ENCODE data around the gene LRRC4C.

LRRC4C gene

DNA sequence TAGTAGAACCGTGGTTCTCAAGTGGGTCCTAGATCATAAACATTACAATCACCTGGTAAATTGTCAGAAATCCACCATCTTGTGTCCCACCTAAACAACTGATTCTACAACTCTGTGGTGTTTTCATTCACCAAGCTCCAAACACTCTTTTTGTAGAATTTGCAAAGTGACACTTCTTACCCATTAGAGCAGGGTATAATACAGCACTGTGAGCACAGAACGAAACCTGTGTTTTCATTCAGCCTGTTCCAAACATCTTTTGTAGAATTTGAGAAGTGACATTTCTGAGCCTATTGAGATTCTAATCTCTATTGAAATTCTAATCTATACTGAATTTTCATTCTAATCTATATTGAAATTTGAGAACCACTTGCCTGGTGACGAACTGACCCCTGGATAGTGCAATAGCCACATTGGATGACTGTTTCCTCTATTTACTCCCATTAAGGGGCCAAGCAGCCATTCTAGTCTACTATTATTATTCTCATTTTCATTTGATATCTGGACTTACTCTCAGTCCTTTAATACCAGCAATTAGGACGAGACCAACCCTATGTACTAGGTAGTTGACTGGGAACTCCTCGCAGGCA, 616.6 kb downstream of the LRRC4C start:
- H3K79me1 ChIP-seq (ENCODE audit: low read depth, low read length): no peaks in the 10 kb centered on the region
- no CpG with 5 or more reads among the region's 5 CpGs for WGBS, 2 donors (ENCODE audit: extremely low coverage in 2 of 2, insufficient read length in 2 of 2, insufficient replicate concordance in 1 of 2)

DNA sequence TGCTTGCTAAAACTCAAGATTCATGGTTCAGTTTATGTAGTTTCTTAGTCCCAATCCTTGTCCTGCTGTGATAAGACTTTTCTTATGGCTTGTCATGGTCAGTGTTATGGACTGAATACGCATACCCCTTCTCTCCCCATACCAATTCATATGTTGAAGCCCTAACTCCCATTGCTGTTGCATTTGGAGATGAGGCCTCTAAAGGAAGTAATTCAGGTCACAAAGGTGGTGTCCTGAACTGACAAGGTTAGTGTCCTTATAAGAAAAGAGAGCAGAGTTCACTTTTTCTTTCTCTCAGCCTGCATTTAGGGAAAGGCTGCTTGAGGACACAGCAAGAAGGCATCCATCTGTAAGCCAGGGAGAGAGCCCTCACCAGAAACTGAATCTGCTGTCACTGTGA, 618.2 kb downstream of the LRRC4C start:
- no CpG with 5 or more reads among the region's 1 CpG for WGBS, 2 donors (ENCODE audit: extremely low coverage in 2 of 2, insufficient read length in 2 of 2, insufficient replicate concordance in 1 of 2)
- H4K8ac ChIP-seq (ENCODE audit: low read depth, low read length): no peak overlapping the region

More for the DNA sequence above, 616.6 kb downstream of the LRRC4C start:
- H2AFZ ChIP-seq (ENCODE audit: low read length): no peak overlapping the region
- no peak overlapping the region for H2AK5ac ChIP-seq (ENCODE audit: low read depth, low read length)
- H3K27ac ChIP-seq (replicated peaks; ENCODE audit: low read length): no peak overlapping the region
- no peak overlapping the region for H3K9ac ChIP-seq (ENCODE audit: low read depth, low read length, poor library complexity)
- H3K4me3 ChIP-seq (ENCODE audit: low read length in 2 of 2): no peak overlapping the region
- no peak overlapping the region for H2BK12ac ChIP-seq (ENCODE audit: low read length)
- no peak overlapping the region for H3K4ac ChIP-seq (ENCODE audit: low read length)
- no peaks in the 10 kb centered on the region for H3K9me3 ChIP-seq (replicated peaks in 1 of 2; ENCODE audit: control insufficient read depth in 2 of 2, insufficient read depth in 1 of 2, low read depth in 1 of 2, low read length in 2 of 2)
- no peak overlapping the region for H3K14ac ChIP-seq (ENCODE audit: low read length)
- no peaks in the 10 kb centered on the region for H3K4me1 ChIP-seq (ENCODE audit: control insufficient read depth in 2 of 2, insufficient read depth in 1 of 2, low read depth in 1 of 2, low read length in 2 of 2)
- no peak overlapping the region for H2BK15ac ChIP-seq (ENCODE audit: low read length)
- H2BK5ac ChIP-seq (ENCODE audit: low read length): no peak overlapping the region
- no peak overlapping the region for H4K8ac ChIP-seq (ENCODE audit: low read depth, low read length)
- no peak overlapping the region for H3K18ac ChIP-seq (ENCODE audit: low read length)
- DNase-seq (ENCODE audit: low spot score): no peak
- no peaks in the 10 kb centered on the region for H3K36me3 ChIP-seq (replicated peaks in 1 of 2; ENCODE audit: control insufficient read depth in 2 of 2, insufficient read depth in 2 of 2, low read length in 2 of 2)
- H3K4me2 ChIP-seq (ENCODE audit: insufficient read depth, low read length, poor library complexity, severe bottlenecking): no peak overlapping the region
- no peak overlapping the region for H2BK120ac ChIP-seq (ENCODE audit: low read depth, low read length)
- H3K23ac ChIP-seq (ENCODE audit: low read depth, low read length, poor library complexity): no peak overlapping the region
- no peaks in the 10 kb centered on the region for H3K27me3 ChIP-seq (ENCODE audit: control insufficient read depth in 3 of 3, insufficient read depth in 3 of 3, low read depth in 1 of 3, low read length in 3 of 3)
- H4K91ac ChIP-seq (ENCODE audit: low read depth, low read length, poor library complexity): no peak overlapping the region

DNA sequence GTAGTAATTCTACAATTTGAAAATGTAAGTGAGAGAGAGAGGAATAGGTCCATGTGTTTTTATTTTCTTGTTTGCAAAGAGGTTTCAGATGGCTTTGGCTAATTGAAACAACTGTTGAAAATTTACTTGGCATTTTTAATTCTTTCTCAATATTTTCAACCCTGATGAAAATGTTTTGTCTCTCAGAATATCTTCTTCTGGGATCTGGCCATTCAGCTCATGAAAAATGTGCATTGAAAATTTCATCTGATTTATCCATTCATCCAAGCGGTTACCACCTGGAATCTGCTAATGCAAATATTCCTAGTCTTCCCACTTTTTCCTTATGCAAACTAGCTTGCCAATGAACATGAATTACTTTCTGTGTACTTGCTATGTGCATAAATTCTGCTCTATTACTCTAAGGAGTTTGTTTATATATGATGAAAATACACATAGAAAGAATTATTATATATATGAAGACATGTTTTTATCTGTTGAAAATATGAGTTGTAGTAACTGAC, 621.2 kb downstream of the LRRC4C start:
- H3K36me3 ChIP-seq (replicated peaks in 1 of 2; ENCODE audit: control insufficient read depth in 2 of 2, insufficient read depth in 2 of 2, low read length in 2 of 2): no peaks in the 10 kb centered on the region
- no peak overlapping the region for H4K8ac ChIP-seq (ENCODE audit: low read depth, low read length)
- H2BK12ac ChIP-seq (ENCODE audit: low read length): no peak overlapping the region
- H3K4me1 ChIP-seq (ENCODE audit: control insufficient read depth in 2 of 2, insufficient read depth in 1 of 2, low read depth in 1 of 2, low read length in 2 of 2): no peaks in the 10 kb centered on the region
- no peak overlapping the region for H3K4me3 ChIP-seq (ENCODE audit: low read length in 2 of 2)
- no peaks in the 10 kb centered on the region for H3K27me3 ChIP-seq (ENCODE audit: control insufficient read depth in 3 of 3, insufficient read depth in 3 of 3, low read depth in 1 of 3, low read length in 3 of 3)
- H2AFZ ChIP-seq (ENCODE audit: low read length): no peak overlapping the region
- no peak overlapping the region for H3K18ac ChIP-seq (ENCODE audit: low read length)
- H2BK5ac ChIP-seq (ENCODE audit: low read length): no peak overlapping the region
- no peak overlapping the region for H3K9ac ChIP-seq (ENCODE audit: low read depth, low read length, poor library complexity)
- no peak overlapping the region for H3K27ac ChIP-seq (replicated peaks; ENCODE audit: low read length)
- no peak overlapping the region for H2BK15ac ChIP-seq (ENCODE audit: low read length)
- no peak overlapping the region for H2AK5ac ChIP-seq (ENCODE audit: low read depth, low read length)
- H3K23ac ChIP-seq (ENCODE audit: low read depth, low read length, poor library complexity): no peak overlapping the region
- WGBS, 2 donors (ENCODE audit: extremely low coverage in 2 of 2, insufficient read length in 2 of 2, insufficient replicate concordance in 1 of 2): no CpG with 5 or more reads among the region's 1 CpG
- H3K14ac ChIP-seq (ENCODE audit: low read length): no peak overlapping the region
- H3K4me2 ChIP-seq (ENCODE audit: insufficient read depth, low read length, poor library complexity, severe bottlenecking): no peak overlapping the region
- H2BK120ac ChIP-seq (ENCODE audit: low read depth, low read length): no peak overlapping the region
- no peak overlapping the region for H3K4ac ChIP-seq (ENCODE audit: low read length)
- no peak overlapping the region for H4K91ac ChIP-seq (ENCODE audit: low read depth, low read length, poor library complexity)
- no peak for DNase-seq (ENCODE audit: low spot score)
- no peaks in the 10 kb centered on the region for H3K9me3 ChIP-seq (replicated peaks in 1 of 2; ENCODE audit: control insufficient read depth in 2 of 2, insufficient read depth in 1 of 2, low read depth in 1 of 2, low read length in 2 of 2)
- H3K79me1 ChIP-seq (ENCODE audit: low read depth, low read length): no peaks in the 10 kb centered on the region

More for the DNA sequence above, 618.2 kb downstream of the LRRC4C start:
- Histone ChIP-seq H3K18ac (ENCODE audit: low read length) (no peak overlapping the region), H4K91ac (ENCODE audit: low read depth, low read length, poor library complexity) (no peak overlapping the region), H2BK12ac (ENCODE audit: low read length) (no peak overlapping the region), H3K4me2 (ENCODE audit: insufficient read depth, low read length, poor library complexity, severe bottlenecking) (no peak overlapping the region), H3K27me3 (ENCODE audit: control insufficient read depth in 3 of 3, insufficient read depth in 3 of 3, low read depth in 1 of 3, low read length in 3 of 3) (no peaks in the 10 kb centered on the region), H3K9me3 (replicated peaks in 1 of 2; ENCODE audit: control insufficient read depth in 2 of 2, insufficient read depth in 1 of 2, low read depth in 1 of 2, low read length in 2 of 2) (no peaks in the 10 kb centered on the region), H2BK5ac (ENCODE audit: low read length) (no peak overlapping the region), H2AK5ac (ENCODE audit: low read depth, low read length) (no peak overlapping the region), H3K4ac (ENCODE audit: low read length) (no peak overlapping the region), H3K14ac (ENCODE audit: low read length) (no peak overlapping the region), H3K4me3 (ENCODE audit: low read length in 2 of 2) (no peak overlapping the region), H3K9ac (ENCODE audit: low read depth, low read length, poor library complexity) (no peak overlapping the region), H3K27ac (replicated peaks; ENCODE audit: low read length) (no peak overlapping the region), H3K36me3 (replicated peaks in 1 of 2; ENCODE audit: control insufficient read depth in 2 of 2, insufficient read depth in 2 of 2, low read length in 2 of 2) (no peaks in the 10 kb centered on the region), H3K23ac (ENCODE audit: low read depth, low read length, poor library complexity) (no peak overlapping the region), H2BK15ac (ENCODE audit: low read length) (no peak overlapping the region), H3K79me1 (ENCODE audit: low read depth, low read length) (no peaks in the 10 kb centered on the region), H3K4me1 (ENCODE audit: control insufficient read depth in 2 of 2, insufficient read depth in 1 of 2, low read depth in 1 of 2, low read length in 2 of 2) (no peaks in the 10 kb centered on the region), H2AFZ (ENCODE audit: low read length) (no peak overlapping the region), H2BK120ac (ENCODE audit: low read depth, low read length) (no peak overlapping the region)
- no peak for DNase-seq (ENCODE audit: low spot score)

DNA sequence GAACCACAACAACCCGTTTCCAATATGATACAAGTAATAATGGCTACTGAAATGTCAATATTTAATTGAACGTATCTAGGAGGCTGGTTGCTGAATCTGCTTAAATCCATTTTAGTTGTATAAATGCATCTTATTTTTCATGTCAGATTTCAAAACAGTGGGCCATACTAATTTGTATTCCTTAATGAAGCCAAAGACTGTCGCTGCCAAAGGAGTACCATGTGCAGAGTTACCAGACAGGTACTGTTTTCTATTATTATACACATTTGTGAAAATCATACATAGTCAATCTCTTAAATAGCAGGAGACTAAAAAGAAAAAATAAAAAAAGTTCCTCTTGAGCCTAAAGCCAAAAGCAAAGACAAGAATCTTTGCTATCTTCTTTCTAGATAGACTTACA, 632.3 kb downstream of the LRRC4C start:
- Histone ChIP-seq H4K91ac (ENCODE audit: low read depth, low read length, poor library complexity) (no peak overlapping the region), H2AK5ac (ENCODE audit: low read depth, low read length) (no peak overlapping the region), H3K36me3 (replicated peaks in 1 of 2; ENCODE audit: control insufficient read depth in 2 of 2, insufficient read depth in 2 of 2, low read length in 2 of 2) (no peaks in the 10 kb centered on the region), H3K9ac (ENCODE audit: low read depth, low read length, poor library complexity) (no peak overlapping the region), H2BK120ac (ENCODE audit: low read depth, low read length) (no peak overlapping the region), H3K14ac (ENCODE audit: low read length) (no peak overlapping the region), H2BK15ac (ENCODE audit: low read length) (no peak overlapping the region), H4K8ac (ENCODE audit: low read depth, low read length) (no peak overlapping the region), H3K27me3 (ENCODE audit: control insufficient read depth in 3 of 3, insufficient read depth in 3 of 3, low read depth in 1 of 3, low read length in 3 of 3) (no peaks in the 10 kb centered on the region), H3K18ac (ENCODE audit: low read length) (no peak overlapping the region), H3K4me1 (ENCODE audit: control insufficient read depth in 2 of 2, insufficient read depth in 1 of 2, low read depth in 1 of 2, low read length in 2 of 2) (no peaks in the 10 kb centered on the region), H3K4ac (ENCODE audit: low read length) (no peak overlapping the region), H2BK5ac (ENCODE audit: low read length) (no peak overlapping the region), H3K9me3 (replicated peaks in 1 of 2; ENCODE audit: control insufficient read depth in 2 of 2, insufficient read depth in 1 of 2, low read depth in 1 of 2, low read length in 2 of 2) (no peaks in the 10 kb centered on the region), H3K27ac (replicated peaks; ENCODE audit: low read length) (no peak overlapping the region), H3K4me2 (ENCODE audit: insufficient read depth, low read length, poor library complexity, severe bottlenecking) (no peak overlapping the region), H3K4me3 (ENCODE audit: low read length in 2 of 2) (no peak overlapping the region), H3K79me1 (ENCODE audit: low read depth, low read length) (no peaks in the 10 kb centered on the region), H3K23ac (ENCODE audit: low read depth, low read length, poor library complexity) (no peak overlapping the region), H2AFZ (ENCODE audit: low read length) (no peak overlapping the region), H2BK12ac (ENCODE audit: low read length) (no peak overlapping the region)
- DNase-seq (ENCODE audit: low spot score): no peak
- WGBS, 2 donors (ENCODE audit: extremely low coverage in 2 of 2, insufficient read length in 2 of 2, insufficient replicate concordance in 1 of 2): no CpG with 5 or more reads among the region's 3 CpGs
